ENCODE measurements around the gene NLRP12.
A peak's percentile ranks its signal among the peaks of the same experiment; 100 is the strongest.
"Not testable (repeated sequence)": the region's sequence is repeated elsewhere in the genome, so short reads cannot be mapped to it uniquely, and the experiment has no call there.

NLRP12 gene, protein sequence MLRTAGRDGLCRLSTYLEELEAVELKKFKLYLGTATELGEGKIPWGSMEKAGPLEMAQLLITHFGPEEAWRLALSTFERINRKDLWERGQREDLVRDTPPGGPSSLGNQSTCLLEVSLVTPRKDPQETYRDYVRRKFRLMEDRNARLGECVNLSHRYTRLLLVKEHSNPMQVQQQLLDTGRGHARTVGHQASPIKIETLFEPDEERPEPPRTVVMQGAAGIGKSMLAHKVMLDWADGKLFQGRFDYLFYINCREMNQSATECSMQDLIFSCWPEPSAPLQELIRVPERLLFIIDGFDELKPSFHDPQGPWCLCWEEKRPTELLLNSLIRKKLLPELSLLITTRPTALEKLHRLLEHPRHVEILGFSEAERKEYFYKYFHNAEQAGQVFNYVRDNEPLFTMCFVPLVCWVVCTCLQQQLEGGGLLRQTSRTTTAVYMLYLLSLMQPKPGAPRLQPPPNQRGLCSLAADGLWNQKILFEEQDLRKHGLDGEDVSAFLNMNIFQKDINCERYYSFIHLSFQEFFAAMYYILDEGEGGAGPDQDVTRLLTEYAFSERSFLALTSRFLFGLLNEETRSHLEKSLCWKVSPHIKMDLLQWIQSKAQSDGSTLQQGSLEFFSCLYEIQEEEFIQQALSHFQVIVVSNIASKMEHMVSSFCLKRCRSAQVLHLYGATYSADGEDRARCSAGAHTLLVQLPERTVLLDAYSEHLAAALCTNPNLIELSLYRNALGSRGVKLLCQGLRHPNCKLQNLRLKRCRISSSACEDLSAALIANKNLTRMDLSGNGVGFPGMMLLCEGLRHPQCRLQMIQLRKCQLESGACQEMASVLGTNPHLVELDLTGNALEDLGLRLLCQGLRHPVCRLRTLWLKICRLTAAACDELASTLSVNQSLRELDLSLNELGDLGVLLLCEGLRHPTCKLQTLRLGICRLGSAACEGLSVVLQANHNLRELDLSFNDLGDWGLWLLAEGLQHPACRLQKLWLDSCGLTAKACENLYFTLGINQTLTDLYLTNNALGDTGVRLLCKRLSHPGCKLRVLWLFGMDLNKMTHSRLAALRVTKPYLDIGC
- 0 reads per million in 4 experiments for total RNA-seq

DNA sequence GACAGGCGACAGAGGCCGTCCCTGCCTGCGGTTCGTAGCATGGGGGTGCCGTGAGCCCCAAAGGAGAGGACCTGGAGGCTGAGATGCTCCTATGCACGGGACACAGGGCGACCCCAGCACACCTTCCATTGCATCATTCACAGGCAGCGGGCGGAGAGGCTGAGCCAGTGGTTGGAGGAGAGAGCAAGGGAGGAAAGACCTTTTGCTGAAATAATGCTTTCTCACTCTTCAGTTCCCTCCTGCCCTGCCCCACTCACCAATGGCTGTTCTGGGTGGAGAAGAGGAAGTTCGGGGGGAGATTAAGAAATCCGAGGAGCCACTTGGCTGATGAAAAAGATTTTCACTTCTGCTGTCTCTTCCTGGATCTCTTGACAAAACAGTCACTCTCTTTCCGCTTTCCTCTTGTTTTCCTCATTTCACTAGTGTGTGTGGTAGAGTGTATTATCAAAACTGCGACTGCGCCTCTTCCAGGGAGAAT lies at the start of gene NLRP12:
Gene NLRP12, minus strand, starts transcription at position 181 of the 478 bp plus-strand sequence. Its CDS starts 140 bp downstream, at position 41.
- DNase-seq, result no peak

- no peak for DNase-seq
These were observed 48.6 kb upstream of the NLRP12 start for GRCh38 chr19:53872762-53873161.

DNA sequence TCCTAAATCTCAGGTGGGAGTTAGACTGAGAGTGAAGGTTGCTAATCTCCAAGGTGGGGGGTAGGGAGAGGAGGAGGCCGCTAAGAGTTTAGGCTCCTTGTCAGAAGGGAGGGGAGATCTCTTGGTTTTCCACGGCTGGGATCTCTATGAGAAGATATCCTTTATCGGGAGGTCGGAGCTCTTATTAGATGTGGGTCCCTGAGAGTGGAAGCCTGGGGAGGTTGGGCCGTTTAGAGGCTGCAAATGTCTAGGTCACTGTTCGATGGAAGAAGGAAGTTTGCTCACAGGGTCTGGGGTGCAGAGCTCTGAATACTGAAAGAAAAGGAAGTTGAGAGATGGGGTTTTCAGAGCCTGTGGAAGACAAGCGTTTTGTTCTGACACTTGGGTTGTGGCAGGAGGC lies 47.3 kb upstream of the NLRP12 start:
- DNase-seq, result no peak

GRCh38 chr19:53870485-53870844 lies 46.4 kb upstream of the NLRP12 start:
- no peak for DNase-seq

GRCh38 chr19:53869805-53870484 lies 45.8 kb upstream of the NLRP12 start:
- peak; percentile 27 for DNase-seq

GRCh38 chr19:53868892-53869804 lies 45.0 kb upstream of the NLRP12 start:
- DNase-seq, result peak; percentile 96

DNA sequence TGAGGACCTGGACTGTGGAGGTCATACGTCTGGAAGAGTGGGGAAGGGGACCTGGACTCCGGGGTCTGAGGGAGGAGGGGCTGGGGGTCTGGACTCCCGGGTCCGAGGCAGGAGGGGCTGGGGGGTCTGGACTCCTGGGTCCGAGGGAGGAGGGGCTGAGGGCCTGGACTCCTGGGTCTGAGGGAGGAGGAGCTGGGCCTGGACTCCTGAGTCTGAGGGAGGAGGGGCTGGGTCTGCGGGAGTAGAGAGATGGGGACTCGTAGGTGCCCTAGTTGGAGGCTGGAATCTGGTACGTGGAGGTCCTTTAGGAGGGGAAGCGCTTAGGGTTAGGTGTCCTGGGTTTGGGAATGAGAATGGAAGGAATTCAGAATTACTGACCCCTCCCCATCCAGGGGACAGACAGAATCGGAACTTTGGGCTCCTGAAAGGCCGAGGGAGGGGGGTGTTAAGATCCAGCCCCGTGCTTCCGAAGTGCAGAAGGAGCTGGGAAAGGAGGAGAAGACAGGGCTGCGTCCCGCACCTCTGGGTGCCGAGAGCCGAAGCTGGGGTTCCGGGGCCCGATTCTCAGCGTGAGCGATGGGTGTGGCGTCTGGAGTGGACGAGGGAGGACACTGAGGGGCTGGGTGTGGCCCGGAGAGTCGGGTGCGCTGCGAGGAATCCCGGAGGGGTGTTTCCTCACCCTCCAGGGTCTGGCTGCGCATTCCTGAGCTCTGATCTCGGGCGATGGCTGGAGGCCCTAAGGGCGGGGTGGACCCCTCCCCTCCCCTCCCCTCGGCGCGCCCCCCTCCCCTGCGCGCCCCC lies 44.2 kb upstream of the NLRP12 start:
- DNase-seq, result peak; percentile 58

DNA sequence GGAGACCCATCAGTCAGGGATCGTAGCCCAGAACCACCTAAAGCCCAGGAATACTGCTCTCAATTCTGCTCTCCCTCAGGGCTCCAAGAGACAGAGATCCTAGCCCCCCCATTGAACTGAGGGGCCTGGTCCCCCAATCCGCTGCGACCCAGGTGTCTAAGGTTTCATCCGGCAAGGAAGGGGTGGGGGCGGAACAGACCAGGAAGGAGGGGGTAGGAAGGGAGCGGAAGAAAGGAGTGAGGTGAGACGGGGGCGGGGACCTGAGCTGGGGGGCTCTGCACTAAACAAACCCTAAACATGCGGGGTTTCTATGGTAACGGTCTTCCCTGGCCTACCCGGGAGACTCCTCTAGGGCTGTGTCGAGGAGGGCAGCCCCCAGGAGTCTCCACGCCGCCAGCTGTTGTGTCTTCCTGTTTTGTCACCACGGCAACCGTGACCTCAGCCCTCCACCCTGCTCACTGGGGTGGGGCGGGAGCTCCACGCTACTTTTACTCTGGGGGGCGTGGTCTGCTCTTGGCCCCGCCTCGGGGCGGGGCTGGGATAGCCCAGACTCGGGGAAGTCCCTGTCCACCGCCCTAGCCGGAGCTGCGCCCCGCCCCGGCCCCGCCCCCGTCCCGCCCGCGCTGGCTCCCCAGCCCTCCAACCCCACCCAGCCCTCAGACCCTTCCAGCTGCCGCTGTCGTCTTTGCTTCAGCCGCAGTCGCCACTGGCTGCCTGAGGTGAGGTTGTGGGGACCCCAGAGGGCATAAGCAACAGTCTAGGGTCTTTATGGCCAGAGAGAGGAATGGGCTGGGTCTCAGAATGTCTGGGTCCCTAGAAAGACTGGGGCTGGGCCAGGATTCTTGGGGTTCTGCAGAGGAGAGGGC lies 43.3 kb upstream of the NLRP12 start, which contains the start of gene MYADM:
Gene MYADM, plus strand, starts transcription at position 659 of the 866 bp plus-strand sequence. CDS start 5,647 bp downstream, outside the sequence.
- DNase-seq, result peak; percentile 100

DNA sequence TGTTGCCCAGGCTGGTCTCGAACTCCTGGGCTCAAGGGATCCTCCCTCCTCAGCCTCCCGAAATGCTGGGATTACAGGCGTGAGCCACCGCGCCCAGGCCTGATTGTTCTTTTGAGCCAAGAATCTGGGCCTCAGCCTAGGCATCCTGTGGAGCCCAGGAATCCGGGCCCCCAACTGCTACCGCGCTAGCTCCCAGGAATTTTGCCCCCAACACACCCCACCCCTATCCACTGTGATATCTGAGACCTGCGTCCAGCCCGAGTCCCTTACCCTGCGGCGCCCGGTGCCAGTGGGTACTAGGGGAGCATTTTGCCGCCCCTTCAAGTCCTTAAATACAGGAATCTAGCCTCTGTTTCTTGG lies 42.7 kb upstream of the NLRP12 start:
- no peak for DNase-seq

- DNase-seq, result peak; percentile 33
These were observed 42.1 kb upstream of the NLRP12 start for GRCh38 chr19:53865918-53866864.

- DNase-seq, result no peak
These were observed 41.4 kb upstream of the NLRP12 start for GRCh38 chr19:53865523-53865917.

DNA sequence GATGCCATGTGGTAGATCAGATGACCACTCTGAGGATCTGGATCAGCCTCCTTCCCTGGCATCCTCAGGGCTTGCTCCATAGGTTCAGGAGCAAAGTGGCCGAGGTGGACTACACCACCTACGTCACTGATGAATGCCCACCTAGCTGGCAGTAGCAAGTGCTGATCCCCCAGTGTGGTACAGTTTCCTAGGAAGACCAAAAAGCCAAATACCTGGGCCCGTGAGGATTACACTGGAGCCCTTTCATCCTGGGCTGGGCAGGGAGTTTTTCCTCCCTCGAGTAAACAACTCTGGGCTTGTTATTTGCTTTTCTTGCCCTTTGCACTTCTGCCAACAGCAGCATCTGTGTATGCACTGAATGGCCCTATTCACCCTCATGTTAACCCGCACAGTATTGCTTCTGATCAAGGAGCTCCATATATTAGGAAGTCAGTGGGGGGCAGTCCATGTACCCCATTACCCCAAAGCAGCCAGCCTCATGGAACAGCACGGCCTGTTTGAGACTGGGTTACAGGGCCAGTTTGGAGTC lies 40.3 kb upstream of the NLRP12 start:
- DNase-seq, result no peak

GRCh38 chr19:53853707-53854106 lies 29.6 kb upstream of the NLRP12 start:
- no peak for DNase-seq

- no peak for DNase-seq
These were observed 25.1 kb upstream of the NLRP12 start for GRCh38 chr19:53849237-53849676.

DNA sequence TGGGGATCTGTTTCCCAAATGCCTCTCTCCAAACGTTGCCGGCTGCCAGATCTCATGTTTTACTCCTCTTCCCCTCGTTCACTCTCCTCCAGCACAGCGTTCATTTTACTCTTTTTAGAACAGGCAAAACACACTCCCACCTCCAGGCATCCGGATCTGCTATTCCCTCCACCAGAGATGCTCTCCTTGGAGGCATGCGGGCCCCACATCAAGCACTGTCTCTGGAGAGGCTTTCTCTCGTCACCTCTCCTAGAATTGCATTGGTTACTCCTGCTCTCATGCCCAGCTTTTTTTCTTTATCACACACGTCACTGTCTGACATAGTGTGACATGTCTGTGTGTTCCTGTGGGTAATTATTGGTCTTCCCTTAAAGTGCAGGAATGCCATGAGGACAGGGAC lies 23.4 kb upstream of the NLRP12 start:
- no peak for DNase-seq

- no peak for DNase-seq
These were observed 20.7 kb upstream of the NLRP12 start for GRCh38 chr19:53844849-53845246.

GRCh38 chr19:53840914-53841313 lies 16.8 kb upstream of the NLRP12 start:
- DNase-seq, result not testable (repeated sequence)

GRCh38 chr19:53840241-53840640 lies 16.1 kb upstream of the NLRP12 start:
- DNase-seq, result not testable (repeated sequence)

Measured in effector CD8-positive, alpha-beta T cell (primary cell).